ENCODE measurements around the gene FABP3. TPM values are rescaled to one million over a fixed set of nuclear protein-coding genes. Genes with fewer than 3 reads are reported as not detected.

Gene FABP3
- total RNA-seq, 1 donor from 2014 or later = 16.7 TPM

- DNase-seq (ENCODE audit: extremely low spot score in 2 of 2) = no peak
- H3K36me3 ChIP-seq = peaks cover 0 to 4% of the 10 kb centered on the region in 2 donors
- no peaks in the 10 kb centered on the region for H3K9me3 ChIP-seq
- H3K27me3 ChIP-seq = no peaks in the 10 kb centered on the region
- intact Hi-C loops (cut with DNase I) = no loop called here
- H3K27ac ChIP-seq = peak overlapping the region; percentile 91
- peak overlapping the region; percentile 47 to 66 for H3K4me3 ChIP-seq
- peaks cover 53% of the 10 kb centered on the region for H3K4me1 ChIP-seq
- TF ChIP-seq CTCF (IDR thresholded peaks at IDR 0.05) (no peak), POLR2A (IDR thresholded peaks at IDR 0.05) (peak in 1 of 2 donors; percentile 20)
These were observed 173 bp downstream of the FABP3 start for GRCh38 chr1:31372751-31373055.

- H3K4me3 ChIP-seq = peak overlapping the region; percentile 47 to 66
- no peak for DNase-seq (ENCODE audit: extremely low spot score in 2 of 2)
- peak overlapping the region; percentile 91 for H3K27ac ChIP-seq
- peaks cover 53% of the 10 kb centered on the region for H3K4me1 ChIP-seq
- no peaks in the 10 kb centered on the region for H3K27me3 ChIP-seq
- H3K36me3 ChIP-seq = peaks cover 0 to 9% of the 10 kb centered on the region in 2 donors
- intact Hi-C loops (cut with DNase I) = no loop called here
- TF ChIP-seq POLR2A (IDR thresholded peaks at IDR 0.05) = no peak
- TF ChIP-seq CTCF (IDR thresholded peaks at IDR 0.05) = no peak
- no peak for TF ChIP-seq POLR2AphosphoS5 (IDR thresholded peaks at IDR 0.05; ENCODE audit: insufficient read depth in 1 of 2, low read depth in 1 of 2)
- no peaks in the 10 kb centered on the region for H3K9me3 ChIP-seq
These were observed 825 bp downstream of the FABP3 start for GRCh38 chr1:31372051-31372450.

GRCh38 chr1:31371121-31371959, 1.5 kb downstream of the FABP3 start:
- Histone ChIP-seq H3K27me3 (no peaks in the 10 kb centered on the region), H3K4me1 (peaks cover 53% of the 10 kb centered on the region), H3K36me3 (peaks cover 0 to 12% of the 10 kb centered on the region in 2 donors), H3K9me3 (no peaks in the 10 kb centered on the region), H3K27ac (peak overlapping the region; percentile 91), H3K4me3 (peak overlapping the region in 1 of 2 donors; percentile 47)
- no peak for TF ChIP-seq CTCF (IDR thresholded peaks at IDR 0.05)
- no peak for TF ChIP-seq POLR2AphosphoS5 (IDR thresholded peaks at IDR 0.05; ENCODE audit: insufficient read depth in 1 of 2, low read depth in 1 of 2)
- no peak for TF ChIP-seq POLR2A (IDR thresholded peaks at IDR 0.05)
- intact Hi-C loops (cut with DNase I) = no loop called here
- DNase-seq (ENCODE audit: extremely low spot score in 2 of 2) = no peak

GRCh38 chr1:31370565-31370964, 2.3 kb downstream of the FABP3 start:
- TF ChIP-seq POLR2A (IDR thresholded peaks at IDR 0.05) (no peak), CTCF (IDR thresholded peaks at IDR 0.05) (no peak), POLR2AphosphoS5 (IDR thresholded peaks at IDR 0.05; ENCODE audit: insufficient read depth in 1 of 2, low read depth in 1 of 2) (no peak)
- H3K36me3 ChIP-seq = peaks cover 0 to 15% of the 10 kb centered on the region in 2 donors
- H3K27me3 ChIP-seq = no peaks in the 10 kb centered on the region
- intact Hi-C loops (cut with DNase I) = no loop called here
- H3K4me3 ChIP-seq = no peak overlapping the region
- no peaks in the 10 kb centered on the region for H3K9me3 ChIP-seq
- H3K27ac ChIP-seq = no peak overlapping the region
- H3K4me1 ChIP-seq = peaks cover 53% of the 10 kb centered on the region
- DNase-seq (ENCODE audit: extremely low spot score in 2 of 2) = no peak

- no peak for TF ChIP-seq POLR2AphosphoS5 (IDR thresholded peaks at IDR 0.05; ENCODE audit: insufficient read depth in 1 of 2, low read depth in 1 of 2)
- intact Hi-C loops (cut with DNase I) = no loop called here
- Histone ChIP-seq H3K36me3 (peaks cover 0 to 20% of the 10 kb centered on the region in 2 donors), H3K9me3 (no peaks in the 10 kb centered on the region), H3K27ac (no peak overlapping the region), H3K4me3 (no peak overlapping the region), H3K27me3 (no peaks in the 10 kb centered on the region), H3K4me1 (peaks cover 51% of the 10 kb centered on the region)
- DNase-seq (ENCODE audit: extremely low spot score in 2 of 2) = no peak
These were observed 2.9 kb downstream of the FABP3 start for GRCh38 chr1:31370021-31370420.
